OCI-M2 (cell line): ENCODE measurements around the gene BCL2L12.

ENCODE experiments used
- DNase-seq: peaks from one replicate; lab custom pipeline; 2025; ENCODE audit not compliant: unreplicated experiment; lab: John Stamatoyannopoulos, UW

BCL2L12 gene

GRCh38 chr19:49684251-49684982, 18.7 kb downstream of the BCL2L12 start:
- DNase-seq = no peak

DNA sequence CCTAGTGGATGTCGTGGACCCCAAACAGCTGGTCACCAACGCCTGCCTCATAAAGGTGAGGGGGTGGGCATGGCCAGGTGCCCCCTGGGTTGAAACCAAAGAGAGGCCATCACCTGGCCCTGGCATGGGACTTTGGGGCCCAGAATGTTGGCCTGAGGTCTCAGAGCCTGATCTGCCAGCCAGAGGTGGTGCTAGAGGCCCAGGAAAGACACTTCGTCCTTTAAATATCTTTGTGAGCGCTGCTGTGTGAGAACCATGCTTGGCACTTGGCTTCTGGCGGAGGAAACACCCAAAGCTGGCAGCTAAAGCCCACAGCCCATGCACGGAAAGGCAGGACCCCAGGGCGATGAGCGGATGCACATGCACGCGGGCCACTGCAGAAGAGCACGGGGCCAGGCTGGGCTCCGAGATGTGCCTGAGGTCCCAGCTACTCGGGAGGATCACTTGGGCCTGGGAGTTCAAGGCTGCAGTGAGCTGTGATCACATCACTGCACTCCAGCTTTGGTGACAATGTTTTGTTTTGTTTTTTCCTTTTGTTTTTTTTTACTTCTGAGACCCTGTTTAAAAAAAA, 19.3 kb downstream of the BCL2L12 start:
- DNase-seq = no peak

- DNase-seq = no peak
These were observed 20.2 kb downstream of the BCL2L12 start for GRCh38 chr19:49685845-49686332.

GRCh38 chr19:49686503-49687088, 20.9 kb downstream of the BCL2L12 start:
- DNase-seq = no peak

DNA sequence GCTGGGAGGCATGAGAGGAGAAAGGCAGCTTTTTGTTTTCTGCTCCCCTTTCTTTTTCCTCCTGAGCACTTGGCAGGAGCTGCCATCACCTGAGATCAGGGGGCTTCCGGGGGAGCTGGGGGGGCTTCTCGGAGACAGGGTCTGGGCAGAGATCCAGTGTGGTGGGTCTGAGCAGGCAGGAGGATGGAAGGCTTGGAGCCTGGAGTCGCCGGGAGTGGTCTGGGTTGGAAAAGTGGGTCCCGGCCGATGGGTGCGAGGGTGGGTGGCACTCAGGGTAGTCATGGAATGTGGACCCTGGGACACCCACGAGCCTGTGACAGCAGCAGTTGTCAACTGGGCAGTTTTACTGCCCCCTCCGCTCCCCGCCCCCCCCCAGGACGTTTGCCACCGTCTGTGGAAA, 21.4 kb downstream of the BCL2L12 start:
- DNase-seq = no peak

GRCh38 chr19:49687566-49688316, 22.0 kb downstream of the BCL2L12 start:
- no peak for DNase-seq

GRCh38 chr19:49688531-49689132, 22.9 kb downstream of the BCL2L12 start:
- no peak for DNase-seq

GRCh38 chr19:49689133-49690078, 23.7 kb downstream of the BCL2L12 start, which contains the start of gene ADM5:
Gene ADM5, plus strand, starts transcription at chr19:49689594. Its CDS starts 244 bp downstream, at chr19:49689838.
- DNase-seq = no peak

- DNase-seq = no peak
These were observed 24.4 kb downstream of the BCL2L12 start for GRCh38 chr19:49690079-49690655.

- no peak for DNase-seq
These were observed 25.0 kb downstream of the BCL2L12 start, which contains the start of gene CPT1C for GRCh38 chr19:49690656-49691242. Gene CPT1C, plus strand, starts transcription at chr19:49691116. Its CDS starts 1,137 bp downstream, at chr19:49692253.

DNA sequence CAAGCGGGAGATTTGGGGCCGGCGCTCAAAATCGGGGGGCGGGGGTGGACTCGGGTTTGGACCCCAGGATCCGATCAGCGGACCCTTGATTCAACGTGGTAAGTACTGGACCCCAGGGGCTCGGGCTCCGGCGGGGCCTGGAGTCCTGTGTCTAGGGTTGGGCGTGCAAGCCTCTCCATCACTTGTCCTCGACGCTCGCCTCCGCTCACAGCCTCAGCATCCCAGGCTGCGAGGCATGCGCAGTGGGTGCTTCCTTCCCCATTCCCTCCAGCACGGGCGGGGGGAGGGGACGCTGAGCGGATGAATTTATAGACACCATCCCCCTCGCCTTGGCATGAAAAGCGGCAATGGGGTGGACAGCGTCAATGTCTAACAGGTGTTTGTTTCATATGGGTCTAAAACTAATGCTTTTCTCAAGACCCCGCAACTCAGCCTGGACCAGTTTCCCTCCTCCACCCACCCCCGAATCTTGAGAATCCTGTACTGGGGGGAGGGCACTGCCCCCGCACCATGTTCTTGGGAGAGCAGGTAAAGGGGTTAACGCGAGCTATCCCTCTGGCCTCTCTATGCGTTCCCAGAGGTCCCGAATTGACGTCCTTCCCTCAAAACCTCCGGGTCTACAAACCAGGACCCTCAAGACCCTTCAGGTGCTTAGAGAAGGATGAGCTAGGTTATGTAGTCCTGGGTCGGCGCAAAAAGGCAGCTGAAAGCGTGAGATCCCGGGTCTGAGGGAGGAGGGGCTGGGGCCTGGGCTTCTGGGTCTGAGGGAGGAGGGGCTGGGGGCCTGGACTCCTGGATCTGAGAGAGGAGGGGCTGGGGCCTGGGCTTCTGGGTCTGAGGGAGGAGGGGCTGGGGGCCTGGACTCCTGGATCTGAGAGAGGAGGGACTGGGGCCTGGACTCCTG, 25.8 kb downstream of the BCL2L12 start:
- DNase-seq = no peak

DNA sequence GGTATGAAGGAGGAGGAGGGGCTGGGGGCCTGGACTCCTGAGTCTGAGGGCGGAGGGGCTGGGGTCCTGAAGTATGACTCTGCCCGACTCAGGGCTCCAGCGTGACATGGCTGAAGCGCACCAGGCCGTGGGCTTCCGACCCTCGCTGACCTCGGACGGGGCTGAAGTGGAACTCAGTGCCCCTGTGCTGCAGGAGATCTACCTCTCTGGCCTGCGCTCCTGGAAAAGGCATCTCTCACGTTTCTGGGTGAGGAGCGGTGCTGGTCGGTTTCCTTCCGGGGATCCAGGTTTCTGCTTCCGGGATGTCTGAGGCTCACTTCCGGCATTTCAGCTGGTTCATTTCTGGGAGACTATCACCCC, 26.4 kb downstream of the BCL2L12 start:
- DNase-seq = no peak

DNA sequence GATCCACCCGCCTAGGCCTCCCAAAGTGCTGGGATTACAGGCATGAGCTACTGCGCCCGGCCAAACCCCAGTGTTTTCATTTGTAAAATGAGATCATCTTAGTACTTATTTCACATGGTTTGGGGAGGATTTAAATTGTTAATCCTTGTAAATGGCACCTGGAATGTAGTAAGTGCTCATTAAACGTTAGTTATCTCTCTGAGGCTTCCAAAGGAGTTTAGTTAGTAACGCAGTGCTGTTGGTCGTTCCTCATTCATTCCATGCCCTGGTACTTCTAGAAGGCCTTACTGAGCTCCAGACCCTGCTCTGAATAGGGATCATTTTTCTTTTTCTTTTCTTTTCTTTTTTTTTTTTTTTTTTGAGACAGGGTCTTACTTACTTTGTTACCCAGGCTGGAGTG, 30.4 kb downstream of the BCL2L12 start:
- no peak for DNase-seq

GRCh38 chr19:49696865-49697264, 31.1 kb downstream of the BCL2L12 start:
- DNase-seq = no peak

DNA sequence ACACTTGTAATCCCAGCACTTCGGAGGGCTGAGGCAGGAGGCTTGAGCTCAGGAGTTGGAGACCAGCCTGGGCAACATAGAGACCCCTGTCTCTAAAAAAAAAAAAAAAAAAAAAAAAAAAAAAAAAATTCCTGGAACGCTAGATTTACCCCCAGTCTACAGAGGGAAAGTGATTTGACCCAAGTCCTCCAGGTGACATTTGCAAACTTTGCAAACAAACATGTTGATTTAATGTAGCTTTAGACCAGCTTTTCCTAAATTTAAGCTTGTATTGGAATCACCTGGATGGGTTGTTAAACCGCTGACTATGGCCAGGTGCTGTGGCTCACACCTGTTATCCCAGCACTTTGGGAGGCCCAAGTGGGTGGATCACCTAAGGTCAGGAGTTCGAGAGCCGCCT, 33.6 kb downstream of the BCL2L12 start:
- no peak for DNase-seq

GRCh38 chr19:49700563-49700962, 34.8 kb downstream of the BCL2L12 start:
- no peak for DNase-seq

- DNase-seq = no peak
These were observed 35.6 kb downstream of the BCL2L12 start for GRCh38 chr19:49701271-49701786.
